Measurements from ENCODE around the gene MRTFA.

DNA sequence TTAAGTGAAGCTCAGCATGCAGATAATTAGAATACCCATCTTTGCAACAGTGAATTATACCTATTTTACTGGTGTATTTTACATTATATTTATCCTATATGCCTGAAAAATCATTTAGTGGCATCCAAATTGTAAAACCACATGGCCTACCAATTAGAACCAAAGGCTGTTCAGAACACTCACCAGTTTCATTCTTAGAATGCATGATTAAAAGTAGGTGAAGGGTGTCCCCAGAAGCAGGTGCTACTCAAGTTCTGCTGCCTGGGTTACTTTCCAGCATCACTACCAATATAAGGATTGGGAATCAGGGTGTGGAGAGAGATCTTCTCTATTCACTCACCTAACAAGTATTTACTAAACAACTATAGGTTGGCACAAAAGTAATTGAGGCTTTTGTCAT, 162.8 kb downstream of the MRTFA start:
- TF ChIP-seq ESRRA (CRISPR knock-in tag; IDR thresholded peaks at IDR 0.05; ENCODE audit: low read depth) (no peak), ZNF883 (CRISPR knock-in tag; IDR thresholded peaks at IDR 0.05; ENCODE audit: not compliant biosample characterization) (no peak), CBX1 (IDR thresholded peaks at IDR 0.05; ENCODE audit: low read depth) (no peak), MYNN (CRISPR knock-in tag; IDR thresholded peaks at IDR 0.05; ENCODE audit: low read depth) (no peak), FOXO1 (CRISPR knock-in tag; IDR thresholded peaks at IDR 0.05) (no peak), ZFP36 (IDR thresholded peaks at IDR 0.05; ENCODE audit: borderline replicate concordance, low read depth, low read length, partially characterized antibody) (no peak), MED13 (CRISPR knock-in tag; IDR thresholded peaks at IDR 0.05) (no peak)
- TF ChIP-seq, protein P1, sequence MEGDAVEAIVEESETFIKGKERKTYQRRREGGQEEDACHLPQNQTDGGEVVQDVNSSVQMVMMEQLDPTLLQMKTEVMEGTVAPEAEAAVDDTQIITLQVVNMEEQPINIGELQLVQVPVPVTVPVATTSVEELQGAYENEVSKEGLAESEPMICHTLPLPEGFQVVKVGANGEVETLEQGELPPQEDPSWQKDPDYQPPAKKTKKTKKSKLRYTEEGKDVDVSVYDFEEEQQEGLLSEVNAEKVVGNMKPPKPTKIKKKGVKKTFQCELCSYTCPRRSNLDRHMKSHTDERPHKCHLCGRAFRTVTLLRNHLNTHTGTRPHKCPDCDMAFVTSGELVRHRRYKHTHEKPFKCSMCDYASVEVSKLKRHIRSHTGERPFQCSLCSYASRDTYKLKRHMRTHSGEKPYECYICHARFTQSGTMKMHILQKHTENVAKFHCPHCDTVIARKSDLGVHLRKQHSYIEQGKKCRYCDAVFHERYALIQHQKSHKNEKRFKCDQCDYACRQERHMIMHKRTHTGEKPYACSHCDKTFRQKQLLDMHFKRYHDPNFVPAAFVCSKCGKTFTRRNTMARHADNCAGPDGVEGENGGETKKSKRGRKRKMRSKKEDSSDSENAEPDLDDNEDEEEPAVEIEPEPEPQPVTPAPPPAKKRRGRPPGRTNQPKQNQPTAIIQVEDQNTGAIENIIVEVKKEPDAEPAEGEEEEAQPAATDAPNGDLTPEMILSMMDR (CRISPR knock-in tag; IDR thresholded peaks at IDR 0.05): no peak
- TF ChIP-seq, protein P2, sequence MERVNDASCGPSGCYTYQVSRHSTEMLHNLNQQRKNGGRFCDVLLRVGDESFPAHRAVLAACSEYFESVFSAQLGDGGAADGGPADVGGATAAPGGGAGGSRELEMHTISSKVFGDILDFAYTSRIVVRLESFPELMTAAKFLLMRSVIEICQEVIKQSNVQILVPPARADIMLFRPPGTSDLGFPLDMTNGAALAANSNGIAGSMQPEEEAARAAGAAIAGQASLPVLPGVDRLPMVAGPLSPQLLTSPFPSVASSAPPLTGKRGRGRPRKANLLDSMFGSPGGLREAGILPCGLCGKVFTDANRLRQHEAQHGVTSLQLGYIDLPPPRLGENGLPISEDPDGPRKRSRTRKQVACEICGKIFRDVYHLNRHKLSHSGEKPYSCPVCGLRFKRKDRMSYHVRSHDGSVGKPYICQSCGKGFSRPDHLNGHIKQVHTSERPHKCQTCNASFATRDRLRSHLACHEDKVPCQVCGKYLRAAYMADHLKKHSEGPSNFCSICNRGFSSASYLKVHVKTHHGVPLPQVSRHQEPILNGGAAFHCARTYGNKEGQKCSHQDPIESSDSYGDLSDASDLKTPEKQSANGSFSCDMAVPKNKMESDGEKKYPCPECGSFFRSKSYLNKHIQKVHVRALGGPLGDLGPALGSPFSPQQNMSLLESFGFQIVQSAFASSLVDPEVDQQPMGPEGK (CRISPR knock-in tag; IDR thresholded peaks at IDR 0.05): no peak
- TF ChIP-seq, protein P3, sequence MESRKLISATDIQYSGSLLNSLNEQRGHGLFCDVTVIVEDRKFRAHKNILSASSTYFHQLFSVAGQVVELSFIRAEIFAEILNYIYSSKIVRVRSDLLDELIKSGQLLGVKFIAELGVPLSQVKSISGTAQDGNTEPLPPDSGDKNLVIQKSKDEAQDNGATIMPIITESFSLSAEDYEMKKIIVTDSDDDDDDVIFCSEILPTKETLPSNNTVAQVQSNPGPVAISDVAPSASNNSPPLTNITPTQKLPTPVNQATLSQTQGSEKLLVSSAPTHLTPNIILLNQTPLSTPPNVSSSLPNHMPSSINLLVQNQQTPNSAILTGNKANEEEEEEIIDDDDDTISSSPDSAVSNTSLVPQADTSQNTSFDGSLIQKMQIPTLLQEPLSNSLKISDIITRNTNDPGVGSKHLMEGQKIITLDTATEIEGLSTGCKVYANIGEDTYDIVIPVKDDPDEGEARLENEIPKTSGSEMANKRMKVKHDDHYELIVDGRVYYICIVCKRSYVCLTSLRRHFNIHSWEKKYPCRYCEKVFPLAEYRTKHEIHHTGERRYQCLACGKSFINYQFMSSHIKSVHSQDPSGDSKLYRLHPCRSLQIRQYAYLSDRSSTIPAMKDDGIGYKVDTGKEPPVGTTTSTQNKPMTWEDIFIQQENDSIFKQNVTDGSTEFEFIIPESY (CRISPR knock-in tag; IDR thresholded peaks at IDR 0.05): no peak
- TF ChIP-seq, protein P4, sequence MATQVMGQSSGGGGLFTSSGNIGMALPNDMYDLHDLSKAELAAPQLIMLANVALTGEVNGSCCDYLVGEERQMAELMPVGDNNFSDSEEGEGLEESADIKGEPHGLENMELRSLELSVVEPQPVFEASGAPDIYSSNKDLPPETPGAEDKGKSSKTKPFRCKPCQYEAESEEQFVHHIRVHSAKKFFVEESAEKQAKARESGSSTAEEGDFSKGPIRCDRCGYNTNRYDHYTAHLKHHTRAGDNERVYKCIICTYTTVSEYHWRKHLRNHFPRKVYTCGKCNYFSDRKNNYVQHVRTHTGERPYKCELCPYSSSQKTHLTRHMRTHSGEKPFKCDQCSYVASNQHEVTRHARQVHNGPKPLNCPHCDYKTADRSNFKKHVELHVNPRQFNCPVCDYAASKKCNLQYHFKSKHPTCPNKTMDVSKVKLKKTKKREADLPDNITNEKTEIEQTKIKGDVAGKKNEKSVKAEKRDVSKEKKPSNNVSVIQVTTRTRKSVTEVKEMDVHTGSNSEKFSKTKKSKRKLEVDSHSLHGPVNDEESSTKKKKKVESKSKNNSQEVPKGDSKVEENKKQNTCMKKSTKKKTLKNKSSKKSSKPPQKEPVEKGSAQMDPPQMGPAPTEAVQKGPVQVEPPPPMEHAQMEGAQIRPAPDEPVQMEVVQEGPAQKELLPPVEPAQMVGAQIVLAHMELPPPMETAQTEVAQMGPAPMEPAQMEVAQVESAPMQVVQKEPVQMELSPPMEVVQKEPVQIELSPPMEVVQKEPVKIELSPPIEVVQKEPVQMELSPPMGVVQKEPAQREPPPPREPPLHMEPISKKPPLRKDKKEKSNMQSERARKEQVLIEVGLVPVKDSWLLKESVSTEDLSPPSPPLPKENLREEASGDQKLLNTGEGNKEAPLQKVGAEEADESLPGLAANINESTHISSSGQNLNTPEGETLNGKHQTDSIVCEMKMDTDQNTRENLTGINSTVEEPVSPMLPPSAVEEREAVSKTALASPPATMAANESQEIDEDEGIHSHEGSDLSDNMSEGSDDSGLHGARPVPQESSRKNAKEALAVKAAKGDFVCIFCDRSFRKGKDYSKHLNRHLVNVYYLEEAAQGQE (IDR thresholded peaks at IDR 0.05; ENCODE audit: borderline replicate concordance in 1 of 2, low read depth in 1 of 2, low read length in 2 of 2): no peak

Measured in HepG2 (cell line).